AG04450 (cell line): Measurements from ENCODE around the gene COG4. TPM values are rescaled to one million over a fixed set of nuclear protein-coding genes. Genes with fewer than 3 reads are reported as not detected.

ENCODE experiments used
- CTCF ChIA-PET: fragments of 300-600, 350-600 bp; formaldehyde crosslinking; extraction: SDS; loops from one replicate; lab custom pipeline; 2022; ENCODE audit warnings: antibody characterized with exemption, inconsistent platforms; lab: Charles Lee
- POLR2A ChIA-PET: fragments of 350-600 bp; formaldehyde crosslinking; extraction: SDS; loops from one replicate; lab custom pipeline; 2021; ENCODE audit warnings: antibody characterized with exemption, inconsistent platforms; lab: Yijun Ruan, JAX
- DNase-seq: peaks from one replicate; pipeline ENCODE4 v3.0.0-alpha.2; 2011; ENCODE audit warnings: low read depth, low spot score
- H3K27ac ChIP-seq: one replicate; pipeline ENCODE4 v1.5.1; 2012; ENCODE audit warnings: low read depth, low read length, control low read depth
- H3K27me3 ChIP-seq: one replicate; pipeline ENCODE4 v1.6.0; 2012; ENCODE audit warnings: low read length; ENCODE audit not compliant: control insufficient read depth, insufficient read depth
- H3K4me3 ChIP-seq: 2 replicates; pipeline ENCODE4 v1.5.1; 2011; ENCODE audit warnings: mild to moderate bottlenecking, low read depth, low read length, control low read depth
- H3K9me3 ChIP-seq: 2 replicates; pipeline ENCODE4 v1.5.1; 2012; ENCODE audit warnings: low read length; ENCODE audit not compliant: control insufficient read depth, insufficient read depth
- polyA minus RNA-seq: library from RNA; depleted of rRNA, polyadenylated mRNA; stranded (reverse); fragments of >200 nt; gene quantifications from 2 replicates; pipeline ENCODE4 v1.2.3, GENCODE V29; 2011; rRNA and poly(A)+ RNA removed
- polyA plus RNA-seq: library from polyadenylated mRNA; depleted of rRNA; stranded (reverse); fragments of >200 nt; gene quantifications from 2 replicates; pipeline ENCODE4 v1.2.3, GENCODE V29; 2011; rRNA removed
- TF ChIP-seq, protein P1 (sequence below): IDR thresholded peaks from 2 replicates; pipeline ENCODE4 v1.5.1; 2011; ENCODE audit warnings: low read depth, low read length, control low read depth, inconsistent platforms

The COG4 gene
- polyA plus RNA-seq: 50.6 and 51.8 TPM in 2 replicates
- 54.6 and 72.7 TPM in 2 replicates for polyA minus RNA-seq

DNA sequence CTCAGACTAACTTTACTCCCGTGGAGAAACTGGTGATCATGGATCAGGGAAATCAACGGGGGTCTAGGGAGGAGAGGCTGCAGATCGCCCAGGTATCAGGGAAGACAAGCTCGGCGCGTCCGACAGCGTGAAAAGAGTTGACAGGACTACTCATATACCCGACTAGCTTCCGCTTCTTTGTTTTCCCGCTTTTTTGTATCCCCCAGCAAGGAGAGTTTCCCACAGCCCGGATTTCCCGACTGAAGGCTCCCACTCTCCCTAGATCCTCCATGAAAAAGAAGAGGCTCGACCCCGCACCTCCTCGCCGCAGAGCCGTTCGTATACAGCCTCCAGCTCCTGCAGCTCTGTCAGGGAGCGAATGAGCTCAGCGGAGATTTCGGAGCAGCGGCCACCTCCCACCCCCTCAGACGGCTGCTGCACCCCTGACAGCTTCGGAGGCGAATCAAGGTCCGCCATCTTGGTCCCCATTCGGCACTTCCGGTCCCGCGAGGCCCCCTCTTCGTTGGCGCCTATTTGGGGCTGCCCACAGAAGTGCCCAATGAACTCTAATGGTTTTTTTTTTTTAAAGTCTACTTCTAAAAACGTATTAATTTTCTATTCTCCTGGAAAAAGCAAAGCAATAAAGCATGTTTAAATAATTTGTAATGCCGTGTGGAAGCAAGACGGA lies at the start of gene COG4:
COG4 (minus strand) TSS at position 479 of the 667 bp plus-strand sequence; CDS start at position 468, 11 bp downstream.
- ChIA-PET POLR2A (interaction anchor here (0.5 to 1.1 kb wide), 7 partner anchors 17 to 234 kb away, joined by 3 to 6 read pairs (median 4); partner anchors contain the start of gene AARS1), CTCF (interaction anchor here (0.8 kb wide), 1 partner anchor 131 kb away, joined by 3 read pairs; no protein-coding TSS in a partner anchor)
- H3K27me3 ChIP-seq: no peaks in the 10 kb centered on the region

DNA sequence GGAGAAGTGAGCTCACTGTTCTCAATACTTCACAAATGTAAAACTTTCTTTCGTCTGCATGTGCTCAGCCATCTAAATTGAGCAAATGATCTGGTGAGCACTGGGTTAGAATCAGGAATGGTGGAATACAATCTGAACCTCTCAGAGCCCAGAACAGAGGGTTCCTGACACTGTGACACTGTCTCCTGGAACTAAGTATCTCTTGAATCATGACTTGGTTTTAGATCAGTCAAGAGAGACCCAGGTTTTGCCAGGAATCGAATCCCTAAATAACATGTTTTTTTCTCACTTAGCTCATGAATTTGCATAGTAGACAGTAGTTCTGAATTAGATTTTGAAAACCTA lies 49.5 kb upstream of the COG4 start:
- ChIA-PET CTCF (interaction anchor here (0.6 to 1.2 kb wide), 6 partner anchors 9 to 198 kb away, joined by 3 to 5 read pairs (median 4); no protein-coding TSS in a partner anchor), POLR2A (interaction anchor here (0.5 to 1.9 kb wide), 9 partner anchors 8 to 192 kb away, joined by 3 to 22 read pairs (median 4); no protein-coding TSS in a partner anchor)

More for the DNA sequence above, at the start of gene COG4:
- Histone ChIP-seq H3K9me3 (no peaks in the 10 kb centered on the region; the same call in 1 of the 2 replicates), H3K4me3 (peak within 1 kb of the TSS; percentile 98), H3K27ac (peak within 1 kb of the TSS; percentile 65)
- TF ChIP-seq, protein P1, sequence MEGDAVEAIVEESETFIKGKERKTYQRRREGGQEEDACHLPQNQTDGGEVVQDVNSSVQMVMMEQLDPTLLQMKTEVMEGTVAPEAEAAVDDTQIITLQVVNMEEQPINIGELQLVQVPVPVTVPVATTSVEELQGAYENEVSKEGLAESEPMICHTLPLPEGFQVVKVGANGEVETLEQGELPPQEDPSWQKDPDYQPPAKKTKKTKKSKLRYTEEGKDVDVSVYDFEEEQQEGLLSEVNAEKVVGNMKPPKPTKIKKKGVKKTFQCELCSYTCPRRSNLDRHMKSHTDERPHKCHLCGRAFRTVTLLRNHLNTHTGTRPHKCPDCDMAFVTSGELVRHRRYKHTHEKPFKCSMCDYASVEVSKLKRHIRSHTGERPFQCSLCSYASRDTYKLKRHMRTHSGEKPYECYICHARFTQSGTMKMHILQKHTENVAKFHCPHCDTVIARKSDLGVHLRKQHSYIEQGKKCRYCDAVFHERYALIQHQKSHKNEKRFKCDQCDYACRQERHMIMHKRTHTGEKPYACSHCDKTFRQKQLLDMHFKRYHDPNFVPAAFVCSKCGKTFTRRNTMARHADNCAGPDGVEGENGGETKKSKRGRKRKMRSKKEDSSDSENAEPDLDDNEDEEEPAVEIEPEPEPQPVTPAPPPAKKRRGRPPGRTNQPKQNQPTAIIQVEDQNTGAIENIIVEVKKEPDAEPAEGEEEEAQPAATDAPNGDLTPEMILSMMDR: no peak
- DNase-seq: peak; percentile 49

DNA sequence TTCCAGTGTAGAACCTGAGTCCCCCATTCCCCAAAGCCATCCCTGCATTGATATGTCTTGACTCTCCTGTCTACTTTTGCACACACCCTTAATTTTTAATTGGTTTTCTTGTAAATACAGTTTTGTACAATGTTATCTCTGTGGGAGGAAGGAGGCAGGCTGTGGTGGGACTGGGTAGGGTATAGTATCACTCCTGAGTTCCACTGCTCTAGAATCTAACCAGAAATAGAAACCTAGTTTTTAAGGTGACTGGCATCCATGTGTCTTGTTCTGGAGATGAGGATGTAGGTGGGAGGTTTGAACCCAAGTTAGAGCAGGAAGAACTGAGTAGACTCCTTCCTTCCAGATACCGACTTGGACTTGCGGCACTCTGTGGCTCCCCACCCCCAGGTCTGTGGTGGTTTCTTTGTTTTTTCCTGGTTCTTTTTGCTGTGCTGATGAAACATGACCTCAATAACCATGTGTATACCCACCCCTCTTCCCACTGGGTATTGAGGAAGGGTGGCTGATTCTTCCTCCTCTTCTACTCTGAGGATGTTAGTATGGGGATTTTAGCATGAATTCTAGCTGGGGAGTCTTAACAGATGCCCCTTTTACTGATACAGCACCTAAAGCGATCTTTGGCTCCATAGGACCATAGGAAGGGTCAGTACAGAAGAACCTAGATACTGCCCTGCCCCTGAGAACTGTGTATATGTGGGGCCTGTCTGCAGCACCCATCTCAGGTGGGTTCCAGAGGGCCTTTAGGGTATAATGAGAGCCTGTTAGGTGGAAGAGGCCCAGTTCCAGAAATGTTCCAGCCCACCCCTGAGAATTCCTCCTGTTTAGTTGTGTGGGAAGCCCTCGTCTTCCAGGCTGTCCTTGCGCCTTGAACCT lies 48.9 kb upstream of the COG4 start:
- H3K27ac ChIP-seq: peak overlapping the region; percentile 89
- H3K27me3 ChIP-seq: no peaks in the 10 kb centered on the region
- DNase-seq: no peak
- no peaks in the 10 kb centered on the region for H3K9me3 ChIP-seq
- TF ChIP-seq, protein P1: no peak
- ChIA-PET POLR2A (interaction anchor here (0.8 to 1.9 kb wide), 3 partner anchors 7 to 19 kb away, joined by 3 to 22 read pairs (median 5); no protein-coding TSS in a partner anchor), CTCF (interaction anchor here (0.6 to 1.2 kb wide), 6 partner anchors 8 to 199 kb away, joined by 3 to 5 read pairs (median 4); no protein-coding TSS in a partner anchor)
- H3K4me3 ChIP-seq: no peak overlapping the region

More for the DNA sequence above, 49.5 kb upstream of the COG4 start:
- TF ChIP-seq, protein P1: no peak
- DNase-seq: no peak
- no peaks in the 10 kb centered on the region for H3K9me3 ChIP-seq
- H3K27me3 ChIP-seq: no peaks in the 10 kb centered on the region
- no peak overlapping the region for H3K4me3 ChIP-seq
- H3K27ac ChIP-seq: peak overlapping the region; percentile 89

DNA sequence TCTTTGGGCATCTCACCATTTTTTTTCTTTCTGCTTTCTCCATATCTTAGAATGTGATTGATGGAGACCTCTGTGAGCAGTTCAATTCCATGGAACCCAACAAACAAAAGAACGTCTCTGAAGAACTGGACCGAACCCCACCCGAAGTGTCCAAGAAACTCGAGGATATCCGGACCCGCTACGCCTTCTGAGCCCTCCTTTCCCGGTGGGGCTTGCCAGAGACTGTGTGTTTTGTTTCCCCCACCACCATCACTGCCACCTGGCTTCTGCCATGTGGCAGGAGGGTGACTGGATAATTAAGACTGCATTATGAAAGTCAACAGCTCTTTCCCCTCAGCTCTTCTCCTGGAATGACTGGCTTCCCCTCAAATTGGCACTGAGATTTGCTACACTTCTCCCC lies 48.3 kb upstream of the COG4 start:
- Histone ChIP-seq H3K27ac (peak overlapping the region; percentile 48), H3K27me3 (no peaks in the 10 kb centered on the region), H3K4me3 (no peak overlapping the region), H3K9me3 (no peaks in the 10 kb centered on the region)
- POLR2A ChIA-PET: interaction anchor here (1.4 kb wide), 1 partner anchor 18 kb away, joined by 4 read pairs; no protein-coding TSS in a partner anchor
- CTCF ChIA-PET: no interaction called here
- TF ChIP-seq, protein P1: no peak
- DNase-seq: no peak
